ENCODE measurements around the gene VWA3A. TPM values are rescaled to one million over a fixed set of nuclear protein-coding genes. Genes with fewer than 3 reads are reported as not detected.

Gene VWA3A
- total RNA-seq, 2 experiments from 2014 or later: not detected

DNA sequence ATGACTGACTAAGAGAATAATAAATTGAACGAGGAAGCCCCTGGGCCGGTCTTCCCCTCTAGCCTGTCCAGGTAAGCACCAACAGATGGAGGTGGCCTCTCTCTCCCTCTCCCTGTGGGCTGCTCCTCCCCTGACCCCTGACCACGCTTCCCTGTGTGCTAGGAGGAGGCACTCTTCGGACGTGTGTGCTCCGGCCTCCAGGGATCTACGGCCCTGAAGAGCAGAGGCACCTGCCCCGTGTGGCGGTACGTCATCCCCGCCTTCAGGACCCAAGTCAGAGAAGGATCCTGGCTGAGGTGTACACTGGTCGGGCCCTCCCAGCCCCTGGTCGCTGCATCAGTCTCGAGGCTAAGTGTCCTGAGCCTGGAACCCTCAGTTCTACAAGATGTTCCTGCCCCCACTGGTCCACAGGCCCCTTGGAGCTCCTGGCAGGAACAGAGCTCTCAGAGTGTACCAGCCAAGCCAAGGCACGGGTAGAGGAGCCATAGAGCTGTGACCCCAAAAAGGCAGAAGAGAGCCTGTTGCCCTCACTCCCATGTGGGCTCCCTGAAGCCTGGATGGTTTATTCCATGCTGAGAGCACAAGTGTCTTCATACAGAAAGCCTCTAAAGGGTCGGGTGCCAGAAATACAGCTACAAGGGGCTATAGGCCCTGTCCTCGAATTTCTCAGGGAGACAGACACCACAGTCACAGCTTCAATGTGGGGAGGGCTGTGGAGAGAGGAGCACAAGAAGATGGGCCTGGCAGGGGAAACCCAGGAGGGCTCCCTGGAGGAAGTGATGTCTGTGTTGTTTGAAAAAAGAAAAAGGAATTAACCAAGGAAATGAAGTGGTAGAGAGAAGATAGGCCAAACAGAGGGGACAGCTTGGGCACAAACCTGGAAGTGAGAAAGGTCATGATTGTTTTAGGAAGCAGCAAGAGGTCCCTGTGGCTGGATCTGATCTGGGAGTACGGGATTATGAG, 85.9 kb downstream of the VWA3A start:
- H3K9me2 ChIP-seq (ENCODE audit: insufficient read depth, low read length): no peaks in the 10 kb centered on the region
- CTCF ChIA-PET (ENCODE audit: unreplicated experiment): interaction anchor here (1.2 kb wide), 1 partner anchor 10 kb away, joined by 3 read pairs; no protein-coding TSS in a partner anchor
- H3K4me2 ChIP-seq (ENCODE audit: low read length): no peak overlapping the region
- DNase-seq (ENCODE audit: low spot score): no peak
- H3K4me1 ChIP-seq (ENCODE audit: insufficient read depth, low read length, poor library complexity, severe bottlenecking): no peaks in the 10 kb centered on the region
- no peak overlapping the region for H3K27ac ChIP-seq (ENCODE audit: low read depth, low read length, poor library complexity, severe bottlenecking)
- no peak for TF ChIP-seq EZH2phosphoT487 (IDR thresholded peaks at IDR 0.05; ENCODE audit: borderline replicate concordance, low read depth, low read length)
- TF ChIP-seq, protein P1, sequence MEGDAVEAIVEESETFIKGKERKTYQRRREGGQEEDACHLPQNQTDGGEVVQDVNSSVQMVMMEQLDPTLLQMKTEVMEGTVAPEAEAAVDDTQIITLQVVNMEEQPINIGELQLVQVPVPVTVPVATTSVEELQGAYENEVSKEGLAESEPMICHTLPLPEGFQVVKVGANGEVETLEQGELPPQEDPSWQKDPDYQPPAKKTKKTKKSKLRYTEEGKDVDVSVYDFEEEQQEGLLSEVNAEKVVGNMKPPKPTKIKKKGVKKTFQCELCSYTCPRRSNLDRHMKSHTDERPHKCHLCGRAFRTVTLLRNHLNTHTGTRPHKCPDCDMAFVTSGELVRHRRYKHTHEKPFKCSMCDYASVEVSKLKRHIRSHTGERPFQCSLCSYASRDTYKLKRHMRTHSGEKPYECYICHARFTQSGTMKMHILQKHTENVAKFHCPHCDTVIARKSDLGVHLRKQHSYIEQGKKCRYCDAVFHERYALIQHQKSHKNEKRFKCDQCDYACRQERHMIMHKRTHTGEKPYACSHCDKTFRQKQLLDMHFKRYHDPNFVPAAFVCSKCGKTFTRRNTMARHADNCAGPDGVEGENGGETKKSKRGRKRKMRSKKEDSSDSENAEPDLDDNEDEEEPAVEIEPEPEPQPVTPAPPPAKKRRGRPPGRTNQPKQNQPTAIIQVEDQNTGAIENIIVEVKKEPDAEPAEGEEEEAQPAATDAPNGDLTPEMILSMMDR (conservative IDR thresholded peaks at IDR 0.05; ENCODE audit: low read length): no peak
- H3K79me2 ChIP-seq (ENCODE audit: insufficient read depth, low read depth, low read length): no peaks in the 10 kb centered on the region
- no peaks in the 10 kb centered on the region for H4K20me1 ChIP-seq (ENCODE audit: insufficient read depth, low read length)
- H3K9me3 ChIP-seq (ENCODE audit: low read length): no peaks in the 10 kb centered on the region
- POLR2A ChIA-PET: interaction anchor here (0.6 kb wide), 1 partner anchor 166 kb away, joined by 3 read pairs; no protein-coding TSS in a partner anchor
- no peak overlapping the region for H2AFZ ChIP-seq (ENCODE audit: low read length)
- intact Hi-C loops (cut with micrococcal nuclease; ENCODE audit: unreplicated experiment): no loop called here
- no TSS peak for BruUV-seq (replicated peaks)
- H3K4me3 ChIP-seq (ENCODE audit: low read depth, low read length, poor library complexity, severe bottlenecking): no peak overlapping the region
- H3K36me3 ChIP-seq (ENCODE audit: insufficient read depth, low read length): no peaks in the 10 kb centered on the region

- no peaks in the 10 kb centered on the region for H3K9me2 ChIP-seq (ENCODE audit: insufficient read depth, low read length)
- no peak overlapping the region for H3K4me3 ChIP-seq (ENCODE audit: low read depth, low read length, poor library complexity, severe bottlenecking)
- no peaks in the 10 kb centered on the region for H3K79me2 ChIP-seq (ENCODE audit: insufficient read depth, low read depth, low read length)
- CTCF ChIA-PET (ENCODE audit: unreplicated experiment): interaction anchor here (0.5 kb wide), 1 partner anchor 173 kb away, joined by 4 read pairs; no protein-coding TSS in a partner anchor
- H3K9me3 ChIP-seq (ENCODE audit: low read length): no peaks in the 10 kb centered on the region
- POLR2A ChIA-PET: interaction anchor here (0.5 to 0.9 kb wide), 2 partner anchors 172 to 532 kb away, joined by 3 to 4 read pairs; no protein-coding TSS in a partner anchor
- no peak overlapping the region for H2AFZ ChIP-seq (ENCODE audit: low read length)
- DNase-seq (ENCODE audit: low spot score): no peak
- H3K36me3 ChIP-seq (ENCODE audit: insufficient read depth, low read length): no peaks in the 10 kb centered on the region
- TF ChIP-seq EZH2phosphoT487 (IDR thresholded peaks at IDR 0.05; ENCODE audit: borderline replicate concordance, low read depth, low read length): no peak
- TF ChIP-seq, protein P1 (conservative IDR thresholded peaks at IDR 0.05; ENCODE audit: low read length): no peak
- no peak overlapping the region for H3K27ac ChIP-seq (ENCODE audit: low read depth, low read length, poor library complexity, severe bottlenecking)
- intact Hi-C loops (cut with micrococcal nuclease; ENCODE audit: unreplicated experiment): no loop called here
- no peaks in the 10 kb centered on the region for H3K4me1 ChIP-seq (ENCODE audit: insufficient read depth, low read length, poor library complexity, severe bottlenecking)
- BruUV-seq (replicated peaks): no TSS peak
- H4K20me1 ChIP-seq (ENCODE audit: insufficient read depth, low read length): no peaks in the 10 kb centered on the region
- H3K4me2 ChIP-seq (ENCODE audit: low read length): no peak overlapping the region
Measured at GRCh38 chr16:22181426-22181825, 89.1 kb downstream of the VWA3A start.
